PFSK-1 (cell line): ENCODE results near the gene NTM.

ENCODE experiments used
- FOXP2 ChIP-seq: optimal IDR thresholded peaks from 2 replicates; pipeline ENCODE3; 2011; ENCODE audit warnings: borderline replicate concordance, control low read depth, inconsistent platforms; ENCODE audit not compliant: insufficient read depth; ENCODE audit errors: extremely low read length, extremely low read depth
- POLR2AphosphoS5 ChIP-seq: IDR thresholded peaks from 2 replicates; pipeline ENCODE4 v1.6.1; 2012; ENCODE audit warnings: low read depth, mild to moderate bottlenecking, control low read depth, low read length, moderate library complexity
- SIN3A ChIP-seq: IDR thresholded peaks from 2 replicates; pipeline ENCODE4 v1.6.1; 2012; ENCODE audit warnings: mild to moderate bottlenecking, low read length, moderate library complexity, borderline replicate concordance; ENCODE audit not compliant: insufficient read depth
- TAF1 ChIP-seq: IDR thresholded peaks from 2 replicates; pipeline ENCODE4 v1.6.1; 2012; ENCODE audit warnings: low read length, control low read depth, borderline replicate concordance; ENCODE audit not compliant: insufficient read depth
- TF ChIP-seq, protein P1 (sequence below), 2 experiments: IDR thresholded peaks; 2 replicates each; pipeline versions ENCODE4 v1.6.1 to v1.8.0; 2011 to 2012; ENCODE audit warnings: low read depth in 2 of 2, low read length in 2 of 2, control low read depth in 1 of 2, inconsistent platforms in 1 of 2, mild to moderate bottlenecking in 1 of 2, moderate library complexity in 1 of 2; ENCODE audit not compliant: insufficient read depth in 1 of 2

The NTM gene

DNA sequence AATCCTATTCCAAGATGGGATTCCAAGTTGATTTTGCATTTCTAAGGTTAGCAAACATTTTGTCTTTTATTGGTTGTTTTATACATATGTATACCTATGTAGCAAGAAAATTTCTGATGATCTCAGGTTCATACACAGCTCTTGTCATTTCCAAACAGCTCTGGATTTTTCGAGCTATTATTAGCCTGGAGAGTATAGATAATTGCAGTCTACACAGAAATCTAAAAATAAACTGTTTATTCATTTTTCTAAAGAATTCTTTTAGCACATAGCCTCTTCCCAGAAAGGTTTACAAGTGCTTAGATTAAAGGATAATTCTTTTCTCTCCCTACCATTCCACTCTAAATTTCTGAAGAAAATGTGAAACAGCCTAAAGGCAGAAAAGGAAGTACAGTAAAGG lies 705.0 kb downstream of the NTM start:
- TF ChIP-seq TAF1 (no peak), FOXP2 (no peak), POLR2AphosphoS5 (no peak), SIN3A (no peak)
- TF ChIP-seq, protein P1, sequence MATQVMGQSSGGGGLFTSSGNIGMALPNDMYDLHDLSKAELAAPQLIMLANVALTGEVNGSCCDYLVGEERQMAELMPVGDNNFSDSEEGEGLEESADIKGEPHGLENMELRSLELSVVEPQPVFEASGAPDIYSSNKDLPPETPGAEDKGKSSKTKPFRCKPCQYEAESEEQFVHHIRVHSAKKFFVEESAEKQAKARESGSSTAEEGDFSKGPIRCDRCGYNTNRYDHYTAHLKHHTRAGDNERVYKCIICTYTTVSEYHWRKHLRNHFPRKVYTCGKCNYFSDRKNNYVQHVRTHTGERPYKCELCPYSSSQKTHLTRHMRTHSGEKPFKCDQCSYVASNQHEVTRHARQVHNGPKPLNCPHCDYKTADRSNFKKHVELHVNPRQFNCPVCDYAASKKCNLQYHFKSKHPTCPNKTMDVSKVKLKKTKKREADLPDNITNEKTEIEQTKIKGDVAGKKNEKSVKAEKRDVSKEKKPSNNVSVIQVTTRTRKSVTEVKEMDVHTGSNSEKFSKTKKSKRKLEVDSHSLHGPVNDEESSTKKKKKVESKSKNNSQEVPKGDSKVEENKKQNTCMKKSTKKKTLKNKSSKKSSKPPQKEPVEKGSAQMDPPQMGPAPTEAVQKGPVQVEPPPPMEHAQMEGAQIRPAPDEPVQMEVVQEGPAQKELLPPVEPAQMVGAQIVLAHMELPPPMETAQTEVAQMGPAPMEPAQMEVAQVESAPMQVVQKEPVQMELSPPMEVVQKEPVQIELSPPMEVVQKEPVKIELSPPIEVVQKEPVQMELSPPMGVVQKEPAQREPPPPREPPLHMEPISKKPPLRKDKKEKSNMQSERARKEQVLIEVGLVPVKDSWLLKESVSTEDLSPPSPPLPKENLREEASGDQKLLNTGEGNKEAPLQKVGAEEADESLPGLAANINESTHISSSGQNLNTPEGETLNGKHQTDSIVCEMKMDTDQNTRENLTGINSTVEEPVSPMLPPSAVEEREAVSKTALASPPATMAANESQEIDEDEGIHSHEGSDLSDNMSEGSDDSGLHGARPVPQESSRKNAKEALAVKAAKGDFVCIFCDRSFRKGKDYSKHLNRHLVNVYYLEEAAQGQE (IDR thresholded peaks at IDR 0.05; ENCODE audit: insufficient read depth in 1 of 2, low read depth in 2 of 2, low read length in 2 of 2), result no peak

GRCh38 chr11:132077416-132077815 lies 707.0 kb downstream of the NTM start:
- TF ChIP-seq FOXP2, result no peak

GRCh38 chr11:132078264-132079076 lies 708.1 kb downstream of the NTM start:
- TF ChIP-seq, protein P1 (IDR thresholded peaks at IDR 0.05; ENCODE audit: insufficient read depth in 1 of 2, low read depth in 2 of 2, low read length in 2 of 2), result no peak
- no peak for TF ChIP-seq TAF1
- no peak for TF ChIP-seq SIN3A
- TF ChIP-seq POLR2AphosphoS5, result no peak
- no peak for TF ChIP-seq FOXP2

DNA sequence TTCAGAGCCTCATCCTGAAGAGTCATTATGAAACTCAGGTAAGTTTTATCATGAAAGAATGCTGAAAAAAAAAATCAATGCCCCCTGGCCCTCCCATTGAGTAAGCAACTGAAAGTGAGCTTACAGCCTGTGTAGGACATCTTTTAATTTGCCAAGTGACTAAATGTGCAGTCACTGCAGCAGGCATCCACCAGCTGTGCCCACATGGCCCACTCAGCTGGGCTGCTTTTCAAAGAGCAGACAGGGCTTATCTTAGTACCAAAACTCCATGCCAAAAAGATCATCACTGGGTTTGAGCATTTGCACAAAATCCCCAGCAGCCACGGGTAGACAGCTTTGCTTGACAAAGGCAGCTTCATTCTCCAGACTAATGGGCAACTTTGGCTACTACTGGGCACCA lies 709.7 kb downstream of the NTM start:
- TF ChIP-seq POLR2AphosphoS5, result no peak
- TF ChIP-seq, protein P1 (IDR thresholded peaks at IDR 0.05; ENCODE audit: insufficient read depth in 1 of 2, low read depth in 2 of 2, low read length in 2 of 2), result no peak
- no peak for TF ChIP-seq FOXP2
- no peak for TF ChIP-seq SIN3A
- no peak for TF ChIP-seq TAF1

GRCh38 chr11:132082566-132082965 lies 712.2 kb downstream of the NTM start:
- no peak for TF ChIP-seq TAF1
- TF ChIP-seq POLR2AphosphoS5, result no peak
- no peak for TF ChIP-seq FOXP2
- TF ChIP-seq, protein P1 (IDR thresholded peaks at IDR 0.05; ENCODE audit: insufficient read depth in 1 of 2, low read depth in 2 of 2, low read length in 2 of 2), result no peak
- TF ChIP-seq SIN3A, result no peak
